OCI-LY3 (cell line): ENCODE results near the gene LEO1.
A peak's percentile ranks its signal among the peaks of the same experiment; 100 is the strongest.

ENCODE experiments used
- H2AFZ ChIP-seq: fragments of 200-600, 300-600 bp; shearing (Covaris generic); 2 replicates; pipeline ENCODE4 v1.6.0; 2014; ENCODE audit warnings: antibody characterized with exemption, low read depth, low read length
- H3K27ac ChIP-seq: fragments of 200-600, 300-600 bp; sonication (generic); 2 replicates; pipeline ENCODE4 v1.5.1; 2014; ENCODE audit warnings: mild to moderate bottlenecking, low read length, moderate library complexity, mixed read lengths
- H3K27me3 ChIP-seq: fragments of 200-600, 300-600 bp; sonication (generic); 2 replicates; pipeline ENCODE4 v1.6.1; 2014; ENCODE audit warnings: low read depth, low read length, mixed read lengths
- H3K36me3 ChIP-seq: fragments of 200-600, 300-600 bp; sonication (generic); replicated peaks from 2 replicates; pipeline ENCODE3; 2014; ENCODE audit warnings: low read depth, low read length, mixed read lengths
- H3K4me1 ChIP-seq: fragments of 300-600, 200-600 bp; sonication (generic); 2 replicates; pipeline ENCODE4 v1.6.1; 2014; ENCODE audit warnings: low read length, mixed read lengths
- H3K4me2 ChIP-seq: fragments of 200-600, 300-600 bp; sonication (generic); 2 replicates; pipeline ENCODE4 v1.6.1; 2014; ENCODE audit warnings: low read length, mixed read lengths
- H3K4me3 ChIP-seq: fragments of 300-600, 200-600 bp; sonication (generic); 2 replicates; pipeline ENCODE4 v1.5.1; 2014; ENCODE audit warnings: antibody characterized with exemption, mild to moderate bottlenecking, low read length, moderate library complexity
- H3K79me2 ChIP-seq: fragments of 300-600, 200-600 bp; shearing (Covaris generic); 2 replicates; pipeline ENCODE4 v1.6.1; 2014; ENCODE audit warnings: mild to moderate bottlenecking, low read length, mixed read lengths
- H3K9ac ChIP-seq: fragments of 300-600, 200-600 bp; shearing (Covaris generic); 2 replicates; pipeline ENCODE4 v1.6.0; 2014; ENCODE audit warnings: mild to moderate bottlenecking, low read length, moderate library complexity
- H3K9me3 ChIP-seq: fragments of 200-600, 300-600 bp; shearing (Covaris generic); 2 replicates; pipeline ENCODE4 v1.6.1; 2014; ENCODE audit warnings: low read length, mixed read lengths; ENCODE audit not compliant: insufficient read depth
- H4K20me1 ChIP-seq: fragments of 200-600, 300-600 bp; sonication (generic); 2 replicates; pipeline ENCODE4 v1.6.1; 2016; ENCODE audit warnings: low read length, mixed read lengths; ENCODE audit not compliant: insufficient read depth
- CTCF ChIP-seq: fragments of 200-600, 300-600 bp; sonication (generic); IDR thresholded peaks from 2 replicates; pipeline ENCODE4 v1.5.1; 2014; ENCODE audit warnings: antibody characterized with exemption, low read length, low read depth
- EZH2phosphoT487 ChIP-seq: fragments of 200-600 bp; shearing (Covaris generic); IDR thresholded peaks from 2 replicates; pipeline ENCODE4 v1.6.1; 2018; ENCODE audit warnings: antibody characterized with exemption, mixed run types, low read depth

The LEO1 gene

GRCh38 chr15:51971375-51972133 lies at the start of gene LEO1:
TSS of gene LEO1 (minus strand) at chr15:51971778. CDS start at chr15:51971745, 33 bp downstream.
- H3K9me3 ChIP-seq: peaks cover 7% of the 10 kb centered on the region; the same call in 1 of the 2 replicates
- TF ChIP-seq CTCF (peak; percentile 50), EZH2phosphoT487 (no peak)
- H4K20me1 ChIP-seq: no peaks in the 10 kb centered on the region
- peak within 1 kb of the TSS; percentile 72 for H3K4me2 ChIP-seq
- peak within 1 kb of the TSS; percentile 59 for H3K27ac ChIP-seq
- H3K79me2 ChIP-seq: peaks cover 61% of the 10 kb centered on the region
- peak within 1 kb of the TSS; percentile 85 for H3K9ac ChIP-seq
- peaks cover 12% of the 10 kb centered on the region; the same call in 1 of the 2 replicates for H3K4me1 ChIP-seq
- peak within 1 kb of the TSS; percentile 89 for H3K4me3 ChIP-seq
- H2AFZ ChIP-seq: peak within 1 kb of the TSS; percentile 74
- peaks cover 15% of the 10 kb centered on the region for H3K36me3 ChIP-seq
- no peaks in the 10 kb centered on the region for H3K27me3 ChIP-seq

- H3K4me3 ChIP-seq: peak overlapping the region; percentile 86
- peak overlapping the region; percentile 90 for H3K9ac ChIP-seq
- TF ChIP-seq CTCF (no peak), EZH2phosphoT487 (no peak)
- H3K27ac ChIP-seq: peak overlapping the region; percentile 90
- no peaks in the 10 kb centered on the region for H3K9me3 ChIP-seq
- peaks cover 30% of the 10 kb centered on the region for H3K4me1 ChIP-seq
- H3K36me3 ChIP-seq: peaks cover 15% of the 10 kb centered on the region
- peak overlapping the region; percentile 78 for H3K4me2 ChIP-seq
- H4K20me1 ChIP-seq: peaks cover 37% of the 10 kb centered on the region
- H3K79me2 ChIP-seq: peaks cover 77% of the 10 kb centered on the region
- no peaks in the 10 kb centered on the region for H3K27me3 ChIP-seq
- H2AFZ ChIP-seq: no peak overlapping the region
Observed at GRCh38 chr15:52021128-52021671, 49.6 kb upstream of the LEO1 start.

- H4K20me1 ChIP-seq: peaks cover 29% of the 10 kb centered on the region
- peak overlapping the region; percentile 90 for H3K9ac ChIP-seq
- peak overlapping the region; percentile 90 for H3K27ac ChIP-seq
- H3K79me2 ChIP-seq: peaks cover 70% of the 10 kb centered on the region
- peaks cover 30% of the 10 kb centered on the region for H3K4me1 ChIP-seq
- peaks cover 12% of the 10 kb centered on the region for H3K36me3 ChIP-seq
- peak overlapping the region; percentile 78 for H3K4me2 ChIP-seq
- no peaks in the 10 kb centered on the region for H3K27me3 ChIP-seq
- TF ChIP-seq EZH2phosphoT487: no peak
- TF ChIP-seq CTCF: no peak
- H2AFZ ChIP-seq: no peak overlapping the region
- H3K4me3 ChIP-seq: peak overlapping the region; percentile 86
- no peaks in the 10 kb centered on the region for H3K9me3 ChIP-seq
Observed at GRCh38 chr15:52020221-52021085, 48.9 kb upstream of the LEO1 start.
